ENCODE measurements around the gene ANKDD1A. TPM values are rescaled to one million over a fixed set of nuclear protein-coding genes. Genes with fewer than 3 reads are reported as not detected.

Gene ANKDD1A
- total RNA-seq, 1 donor from 2014 or later: 3.8 TPM

GRCh38 chr15:64923546-64923945, 11.8 kb downstream of the ANKDD1A start:
- Mint-ChIP-seq H3K36me3 (ENCODE audit: low read depth) (peaks cover 3% of the 10 kb centered on the region), H3K4me1 (ENCODE audit: low read depth) (peaks cover 12% of the 10 kb centered on the region), H3K9me3 (ENCODE audit: low read depth) (no peaks in the 10 kb centered on the region), H3K27me3 (ENCODE audit: low read depth) (no peaks in the 10 kb centered on the region), H3K27ac (ENCODE audit: unreplicated experiment) (no peak overlapping the region), H3K4me3 (ENCODE audit: unreplicated experiment) (no peak overlapping the region)
- TF ChIP-seq CTCF (IDR thresholded peaks at IDR 0.05): no peak
- DNase-seq (ENCODE audit: low spot score): no peak

GRCh38 chr15:64925335-64926330, 13.9 kb downstream of the ANKDD1A start:
- H3K36me3 Mint-ChIP-seq (ENCODE audit: low read depth): peaks cover 3% of the 10 kb centered on the region
- no peak overlapping the region for H3K4me3 Mint-ChIP-seq (ENCODE audit: unreplicated experiment)
- TF ChIP-seq CTCF (IDR thresholded peaks at IDR 0.05): no peak
- H3K27ac Mint-ChIP-seq (ENCODE audit: unreplicated experiment): no peak overlapping the region
- H3K9me3 Mint-ChIP-seq (ENCODE audit: low read depth): no peaks in the 10 kb centered on the region
- H3K27me3 Mint-ChIP-seq (ENCODE audit: low read depth): no peaks in the 10 kb centered on the region
- H3K4me1 Mint-ChIP-seq (ENCODE audit: low read depth): peaks cover 18% of the 10 kb centered on the region
- DNase-seq (ENCODE audit: low spot score): no peak

GRCh38 chr15:64926661-64927060, 15.0 kb downstream of the ANKDD1A start:
- H3K36me3 Mint-ChIP-seq (ENCODE audit: low read depth): peaks cover 3% of the 10 kb centered on the region
- no peaks in the 10 kb centered on the region for H3K9me3 Mint-ChIP-seq (ENCODE audit: low read depth)

GRCh38 chr15:64928626-64929220, 17.0 kb downstream of the ANKDD1A start:
- Mint-ChIP-seq H3K4me3 (ENCODE audit: unreplicated experiment) (no peak overlapping the region), H3K4me1 (ENCODE audit: low read depth) (peaks cover 12% of the 10 kb centered on the region), H3K27me3 (ENCODE audit: low read depth) (no peaks in the 10 kb centered on the region), H3K27ac (ENCODE audit: unreplicated experiment) (no peak overlapping the region), H3K9me3 (ENCODE audit: low read depth) (no peaks in the 10 kb centered on the region), H3K36me3 (ENCODE audit: low read depth) (peaks cover 3% of the 10 kb centered on the region)
- no peak for TF ChIP-seq CTCF (IDR thresholded peaks at IDR 0.05)
- no peak for DNase-seq (ENCODE audit: low spot score)

More at GRCh38 chr15:64926661-64927060, 15.0 kb downstream of the ANKDD1A start:
- Mint-ChIP-seq H3K4me3 (ENCODE audit: unreplicated experiment) (no peak overlapping the region), H3K27me3 (ENCODE audit: low read depth) (no peaks in the 10 kb centered on the region), H3K4me1 (ENCODE audit: low read depth) (peaks cover 23% of the 10 kb centered on the region), H3K27ac (ENCODE audit: unreplicated experiment) (no peak overlapping the region)
- TF ChIP-seq CTCF (IDR thresholded peaks at IDR 0.05): no peak
- DNase-seq (ENCODE audit: low spot score): no peak

DNA sequence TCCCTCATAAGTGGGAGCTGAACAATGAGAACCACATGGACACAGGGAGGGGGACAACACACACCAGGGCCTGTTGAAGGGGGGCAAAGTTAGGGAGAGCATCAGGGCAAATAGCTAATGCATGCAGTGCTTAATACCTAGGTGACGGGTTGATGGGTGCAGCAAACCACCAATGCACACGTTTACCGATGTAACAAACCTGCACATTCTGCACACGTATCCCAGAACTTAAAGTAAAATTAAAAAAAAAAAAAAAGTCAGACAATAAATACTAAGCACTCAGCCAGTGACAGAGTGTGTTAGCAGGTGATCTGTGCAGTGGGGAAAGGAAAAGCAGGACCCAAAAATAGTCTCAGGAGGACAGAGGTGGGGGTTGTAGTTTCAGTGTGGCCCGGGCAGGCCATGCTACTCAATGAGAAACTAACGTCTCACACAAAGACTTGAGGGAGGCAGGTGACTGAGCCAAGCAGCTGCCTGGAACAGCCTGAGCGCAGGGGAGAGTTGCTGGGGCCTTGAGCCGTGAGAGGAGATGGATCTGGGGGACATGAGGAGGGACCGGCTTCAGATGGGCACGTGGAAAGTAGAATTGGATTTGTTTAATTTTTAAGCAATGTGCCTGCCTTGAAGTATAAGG, 18.4 kb downstream of the ANKDD1A start:
- Mint-ChIP-seq H3K4me1 (ENCODE audit: low read depth) (peaks cover 12% of the 10 kb centered on the region), H3K36me3 (ENCODE audit: low read depth) (peaks cover 3% of the 10 kb centered on the region), H3K9me3 (ENCODE audit: low read depth) (no peaks in the 10 kb centered on the region), H3K27me3 (ENCODE audit: low read depth) (no peaks in the 10 kb centered on the region), H3K27ac (ENCODE audit: unreplicated experiment) (no peak overlapping the region), H3K4me3 (ENCODE audit: unreplicated experiment) (no peak overlapping the region)
- no peak for DNase-seq (ENCODE audit: low spot score)
- no peak for TF ChIP-seq CTCF (IDR thresholded peaks at IDR 0.05)

Data from chondrocyte (in vitro differentiated cells).